H1 (cell line): ENCODE data around the gene CHI3L2. TPM values are rescaled to one million over a fixed set of nuclear protein-coding genes. Genes with fewer than 3 reads are reported as not detected.

ENCODE experiments used
- BACH1 ChIP-seq: IDR thresholded peaks from 2 replicates; pipeline ENCODE4 v1.6.1; 2012; ENCODE audit warnings: low read length, improper control_type of control experiment
- CBX5 ChIP-seq: fragments of 300-800, 300-1000 bp; sonication (generic); IDR thresholded peaks from 2 replicates; pipeline ENCODE4 v1.7.1; 2016; ENCODE audit warnings: antibody characterized with exemption, low read length, low read depth
- HDAC6 ChIP-seq: IDR thresholded peaks from one replicate; pipeline ENCODE4 v1.7.1; 2012; ENCODE audit warnings: low read depth, mild to moderate bottlenecking, inconsistent platforms, low read length, moderate library complexity
- PHF8 ChIP-seq: fragments of 200-600 bp; sonication (generic); conservative IDR thresholded peaks from 2 replicates; pipeline ENCODE4 v1.7.1; 2012; ENCODE audit warnings: low read depth, mild to moderate bottlenecking, inconsistent platforms, low read length, moderate library complexity
- RFX5 ChIP-seq: IDR thresholded peaks from 2 replicates; pipeline ENCODE4 v1.6.1; 2011; ENCODE audit warnings: low read depth, low read length, improper control_type of control experiment, borderline replicate concordance
- polyA plus RNA-seq, 7 experiments: library from polyadenylated mRNA; depleted of rRNA in 3 of 7; stranded (reverse) in 5 of 7; unstranded in 2 of 7; fragments of >200 nt in 5 of 7; fragments of 200-250 nt in 2 of 7; gene quantifications; 1 replicate in 5 of 7; 2 replicates in 1 of 7; 4 replicates in 1 of 7; pipeline versions ENCODE4 v1.2.1 to v1.2.3, GENCODE V29; 2011 to 2013; ENCODE audit warnings: missing spikeins in 2 of 7, mixed read lengths in 2 of 7
- total RNA-seq: library from RNA; stranded (reverse); fragmentation: NEBNext Ultra II Directional; extraction: Animal tissue kit (Norgen Biotek cat#: 25700); gene quantifications from 2 replicates; pipeline ENCODE4 v1.2.1, GENCODE V29; 2021
- TF ChIP-seq, protein P1 (sequence below): IDR thresholded peaks from 2 replicates; pipeline ENCODE4 v1.6.1; 2011; ENCODE audit warnings: low read length, improper control_type of control experiment

Gene CHI3L2
- total and polyA plus RNA-seq, 2 of the 8 experiments (the other 6 are each of a cell fraction or from before 2014, with no cell fraction given) = not detected

DNA sequence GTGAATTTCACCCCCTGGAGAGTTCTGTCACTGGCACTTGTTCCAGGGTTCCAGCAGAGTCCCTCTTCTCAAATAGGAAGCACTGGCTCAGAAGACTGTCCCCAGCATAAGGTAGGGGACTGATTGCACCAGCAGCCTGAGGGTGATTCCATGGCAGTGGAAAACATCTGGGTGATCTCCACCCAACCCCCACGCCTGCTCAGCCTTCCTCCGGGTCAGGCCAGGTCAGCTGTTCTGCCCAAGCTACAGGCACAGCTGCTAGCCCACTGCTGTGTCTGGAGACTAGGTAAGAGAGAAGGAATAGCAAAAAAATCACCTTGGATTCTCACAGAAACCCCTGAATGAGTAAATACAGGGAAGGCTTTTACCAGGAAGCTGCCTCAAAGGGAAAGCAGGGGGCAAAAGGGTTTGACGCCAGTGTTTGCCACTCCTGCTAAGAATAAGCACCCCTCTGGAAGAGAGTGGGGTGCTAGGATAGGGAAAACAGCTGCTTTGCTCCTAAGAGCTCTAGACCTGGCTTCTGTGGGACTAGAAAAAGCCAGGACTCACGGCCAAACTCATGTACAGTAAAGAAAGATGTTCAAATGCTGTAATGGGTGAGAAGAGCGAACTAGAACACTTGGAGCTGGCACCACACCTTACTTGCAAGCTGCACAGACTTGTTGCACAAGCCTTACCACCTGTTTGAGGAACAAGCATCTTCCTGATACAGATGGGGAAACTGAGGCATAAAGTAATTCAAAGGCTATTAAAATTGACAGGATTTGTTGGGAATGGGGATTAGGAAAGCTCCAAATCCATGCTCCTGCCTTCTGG is 26.0 kb upstream of the CHI3L2 start (continued):
- TF ChIP-seq, protein P1, sequence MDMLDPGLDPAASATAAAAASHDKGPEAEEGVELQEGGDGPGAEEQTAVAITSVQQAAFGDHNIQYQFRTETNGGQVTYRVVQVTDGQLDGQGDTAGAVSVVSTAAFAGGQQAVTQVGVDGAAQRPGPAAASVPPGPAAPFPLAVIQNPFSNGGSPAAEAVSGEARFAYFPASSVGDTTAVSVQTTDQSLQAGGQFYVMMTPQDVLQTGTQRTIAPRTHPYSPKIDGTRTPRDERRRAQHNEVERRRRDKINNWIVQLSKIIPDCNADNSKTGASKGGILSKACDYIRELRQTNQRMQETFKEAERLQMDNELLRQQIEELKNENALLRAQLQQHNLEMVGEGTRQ = no peak
- TF ChIP-seq CBX5 = no peak
- no peak for TF ChIP-seq HDAC6
- no peak for TF ChIP-seq PHF8
- no peak for TF ChIP-seq BACH1
- TF ChIP-seq RFX5 = no peak
